ENCODE data around the gene EIF4E2. TPM values are rescaled to one million over a fixed set of nuclear protein-coding genes. Genes with fewer than 3 reads are reported as not detected.
A peak's percentile ranks its signal among the peaks of the same experiment; 100 is the strongest.

EIF4E2 gene
- total and polyA plus RNA-seq, 2 of the 13 experiments (the other 11 are each of a cell fraction or from before 2014, with no cell fraction given): 25.0 to 101 TPM

DNA sequence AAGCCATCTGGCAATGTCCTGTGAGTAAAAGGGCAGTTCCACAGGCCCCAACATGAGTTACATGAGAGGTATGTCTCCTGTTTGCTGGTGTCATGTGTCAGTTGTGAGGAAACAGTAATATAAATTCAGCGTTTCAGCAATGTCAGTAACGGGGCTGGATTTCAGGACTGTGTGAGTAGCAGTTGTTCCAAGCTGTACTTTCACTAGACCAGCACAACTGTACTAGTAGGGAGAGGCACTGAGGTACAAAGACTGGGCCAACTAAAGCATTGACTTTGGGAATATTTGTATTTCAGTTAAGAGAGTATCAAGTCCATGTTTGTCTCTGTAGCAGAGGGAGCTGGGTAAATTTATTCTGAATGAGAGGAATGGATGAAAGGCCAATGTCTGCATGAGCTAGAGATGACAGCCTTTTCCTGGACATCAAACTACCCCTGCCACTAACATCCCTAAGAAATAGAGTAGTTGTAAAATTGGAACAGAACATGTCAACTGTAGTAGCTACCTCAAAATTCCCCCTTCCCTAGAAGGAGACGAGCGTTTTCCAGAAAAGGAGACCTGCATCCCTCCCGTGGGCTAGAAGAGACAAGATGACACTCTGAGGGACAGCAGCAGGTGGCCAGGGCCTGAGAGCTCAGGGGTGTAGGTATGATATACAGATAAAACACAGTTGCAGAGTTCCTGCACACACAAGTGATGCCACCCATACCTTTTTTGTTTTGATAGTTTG is 24.4 kb downstream of the EIF4E2 start (continued):
- TF ChIP-seq, protein P1, sequence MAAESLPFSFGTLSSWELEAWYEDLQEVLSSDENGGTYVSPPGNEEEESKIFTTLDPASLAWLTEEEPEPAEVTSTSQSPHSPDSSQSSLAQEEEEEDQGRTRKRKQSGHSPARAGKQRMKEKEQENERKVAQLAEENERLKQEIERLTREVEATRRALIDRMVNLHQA (CRISPR knock-in tag; IDR thresholded peaks at IDR 0.05): no peak
- TF ChIP-seq ZNF274 (CRISPR knock-in tag; IDR thresholded peaks at IDR 0.05) (no peak), CC2D1A (CRISPR knock-in tag; IDR thresholded peaks at IDR 0.05) (no peak), KAT7 (CRISPR knock-in tag; IDR thresholded peaks at IDR 0.05; ENCODE audit: borderline replicate concordance) (no peak), TEAD3 (CRISPR knock-in tag; optimal IDR thresholded peaks at IDR 0.05; ENCODE audit: borderline replicate concordance) (peak; percentile 50), ZNF431 (CRISPR knock-in tag; IDR thresholded peaks at IDR 0.05; ENCODE audit: borderline replicate concordance, low read depth) (no peak), KLF6 (CRISPR knock-in tag; IDR thresholded peaks at IDR 0.05) (no peak), TOPORS (CRISPR knock-in tag; IDR thresholded peaks at IDR 0.05) (0 out of 2 replicates have a peak, but pooled peaks have one; percentile 43), U2AF1 (optimal IDR thresholded peaks at IDR 0.05; ENCODE audit: low read depth, low read length) (no peak), ZFP37 (CRISPR knock-in tag; IDR thresholded peaks at IDR 0.05; ENCODE audit: borderline replicate concordance) (no peak), ZNF12 (CRISPR knock-in tag; IDR thresholded peaks at IDR 0.05) (no peak), ZEB1 (IDR thresholded peaks at IDR 0.05; ENCODE audit: insufficient replicate concordance, low read depth) (peak; percentile 37)
- TF ChIP-seq, protein P2, sequence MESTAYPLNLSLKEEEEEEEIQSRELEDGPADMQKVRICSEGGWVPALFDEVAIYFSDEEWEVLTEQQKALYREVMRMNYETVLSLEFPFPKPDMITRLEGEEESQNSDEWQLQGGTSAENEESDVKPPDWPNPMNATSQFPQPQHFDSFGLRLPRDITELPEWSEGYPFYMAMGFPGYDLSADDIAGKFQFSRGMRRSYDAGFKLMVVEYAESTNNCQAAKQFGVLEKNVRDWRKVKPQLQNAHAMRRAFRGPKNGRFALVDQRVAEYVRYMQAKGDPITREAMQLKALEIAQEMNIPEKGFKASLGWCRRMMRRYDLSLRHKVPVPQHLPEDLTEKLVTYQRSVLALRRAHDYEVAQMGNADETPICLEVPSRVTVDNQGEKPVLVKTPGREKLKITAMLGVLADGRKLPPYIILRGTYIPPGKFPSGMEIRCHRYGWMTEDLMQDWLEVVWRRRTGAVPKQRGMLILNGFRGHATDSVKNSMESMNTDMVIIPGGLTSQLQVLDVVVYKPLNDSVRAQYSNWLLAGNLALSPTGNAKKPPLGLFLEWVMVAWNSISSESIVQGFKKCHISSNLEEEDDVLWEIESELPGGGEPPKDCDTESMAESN (CRISPR knock-in tag; conservative IDR thresholded peaks at IDR 0.05): no peak; the same call in 1 of the 2 replicates
- TF ChIP-seq, protein P3, sequence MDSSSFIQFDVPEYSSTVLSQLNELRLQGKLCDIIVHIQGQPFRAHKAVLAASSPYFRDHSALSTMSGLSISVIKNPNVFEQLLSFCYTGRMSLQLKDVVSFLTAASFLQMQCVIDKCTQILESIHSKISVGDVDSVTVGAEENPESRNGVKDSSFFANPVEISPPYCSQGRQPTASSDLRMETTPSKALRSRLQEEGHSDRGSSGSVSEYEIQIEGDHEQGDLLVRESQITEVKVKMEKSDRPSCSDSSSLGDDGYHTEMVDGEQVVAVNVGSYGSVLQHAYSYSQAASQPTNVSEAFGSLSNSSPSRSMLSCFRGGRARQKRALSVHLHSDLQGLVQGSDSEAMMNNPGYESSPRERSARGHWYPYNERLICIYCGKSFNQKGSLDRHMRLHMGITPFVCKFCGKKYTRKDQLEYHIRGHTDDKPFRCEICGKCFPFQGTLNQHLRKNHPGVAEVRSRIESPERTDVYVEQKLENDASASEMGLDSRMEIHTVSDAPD (CRISPR knock-in tag; IDR thresholded peaks at IDR 0.05): no peak
- TF ChIP-seq, protein P4, sequence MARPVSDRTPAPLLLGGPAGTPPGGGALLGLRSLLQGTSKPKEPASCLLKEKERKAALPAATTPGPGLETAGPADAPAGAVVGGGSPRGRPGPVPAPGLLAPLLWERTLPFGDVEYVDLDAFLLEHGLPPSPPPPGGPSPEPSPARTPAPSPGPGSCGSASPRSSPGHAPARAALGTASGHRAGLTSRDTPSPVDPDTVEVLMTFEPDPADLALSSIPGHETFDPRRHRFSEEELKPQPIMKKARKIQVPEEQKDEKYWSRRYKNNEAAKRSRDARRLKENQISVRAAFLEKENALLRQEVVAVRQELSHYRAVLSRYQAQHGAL (CRISPR knock-in tag; IDR thresholded peaks at IDR 0.05; ENCODE audit: not compliant biosample characterization): no peak
- TF ChIP-seq, protein P5, sequence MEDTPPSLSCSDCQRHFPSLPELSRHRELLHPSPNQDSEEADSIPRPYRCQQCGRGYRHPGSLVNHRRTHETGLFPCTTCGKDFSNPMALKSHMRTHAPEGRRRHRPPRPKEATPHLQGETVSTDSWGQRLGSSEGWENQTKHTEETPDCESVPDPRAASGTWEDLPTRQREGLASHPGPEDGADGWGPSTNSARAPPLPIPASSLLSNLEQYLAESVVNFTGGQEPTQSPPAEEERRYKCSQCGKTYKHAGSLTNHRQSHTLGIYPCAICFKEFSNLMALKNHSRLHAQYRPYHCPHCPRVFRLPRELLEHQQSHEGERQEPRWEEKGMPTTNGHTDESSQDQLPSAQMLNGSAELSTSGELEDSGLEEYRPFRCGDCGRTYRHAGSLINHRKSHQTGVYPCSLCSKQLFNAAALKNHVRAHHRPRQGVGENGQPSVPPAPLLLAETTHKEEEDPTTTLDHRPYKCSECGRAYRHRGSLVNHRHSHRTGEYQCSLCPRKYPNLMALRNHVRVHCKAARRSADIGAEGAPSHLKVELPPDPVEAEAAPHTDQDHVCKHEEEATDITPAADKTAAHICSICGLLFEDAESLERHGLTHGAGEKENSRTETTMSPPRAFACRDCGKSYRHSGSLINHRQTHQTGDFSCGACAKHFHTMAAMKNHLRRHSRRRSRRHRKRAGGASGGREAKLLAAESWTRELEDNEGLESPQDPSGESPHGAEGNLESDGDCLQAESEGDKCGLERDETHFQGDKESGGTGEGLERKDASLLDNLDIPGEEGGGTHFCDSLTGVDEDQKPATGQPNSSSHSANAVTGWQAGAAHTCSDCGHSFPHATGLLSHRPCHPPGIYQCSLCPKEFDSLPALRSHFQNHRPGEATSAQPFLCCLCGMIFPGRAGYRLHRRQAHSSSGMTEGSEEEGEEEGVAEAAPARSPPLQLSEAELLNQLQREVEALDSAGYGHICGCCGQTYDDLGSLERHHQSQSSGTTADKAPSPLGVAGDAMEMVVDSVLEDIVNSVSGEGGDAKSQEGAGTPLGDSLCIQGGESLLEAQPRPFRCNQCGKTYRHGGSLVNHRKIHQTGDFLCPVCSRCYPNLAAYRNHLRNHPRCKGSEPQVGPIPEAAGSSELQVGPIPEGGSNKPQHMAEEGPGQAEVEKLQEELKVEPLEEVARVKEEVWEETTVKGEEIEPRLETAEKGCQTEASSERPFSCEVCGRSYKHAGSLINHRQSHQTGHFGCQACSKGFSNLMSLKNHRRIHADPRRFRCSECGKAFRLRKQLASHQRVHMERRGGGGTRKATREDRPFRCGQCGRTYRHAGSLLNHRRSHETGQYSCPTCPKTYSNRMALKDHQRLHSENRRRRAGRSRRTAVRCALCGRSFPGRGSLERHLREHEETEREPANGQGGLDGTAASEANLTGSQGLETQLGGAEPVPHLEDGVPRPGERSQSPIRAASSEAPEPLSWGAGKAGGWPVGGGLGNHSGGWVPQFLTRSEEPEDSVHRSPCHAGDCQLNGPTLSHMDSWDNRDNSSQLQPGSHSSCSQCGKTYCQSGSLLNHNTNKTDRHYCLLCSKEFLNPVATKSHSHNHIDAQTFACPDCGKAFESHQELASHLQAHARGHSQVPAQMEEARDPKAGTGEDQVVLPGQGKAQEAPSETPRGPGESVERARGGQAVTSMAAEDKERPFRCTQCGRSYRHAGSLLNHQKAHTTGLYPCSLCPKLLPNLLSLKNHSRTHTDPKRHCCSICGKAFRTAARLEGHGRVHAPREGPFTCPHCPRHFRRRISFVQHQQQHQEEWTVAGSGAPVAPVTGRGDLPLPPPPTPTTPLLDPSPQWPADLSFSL (CRISPR knock-in tag; IDR thresholded peaks at IDR 0.05): no peak

All from HepG2 (cell line).